ENCODE results near the gene DUSP16.

Gene DUSP16

DNA sequence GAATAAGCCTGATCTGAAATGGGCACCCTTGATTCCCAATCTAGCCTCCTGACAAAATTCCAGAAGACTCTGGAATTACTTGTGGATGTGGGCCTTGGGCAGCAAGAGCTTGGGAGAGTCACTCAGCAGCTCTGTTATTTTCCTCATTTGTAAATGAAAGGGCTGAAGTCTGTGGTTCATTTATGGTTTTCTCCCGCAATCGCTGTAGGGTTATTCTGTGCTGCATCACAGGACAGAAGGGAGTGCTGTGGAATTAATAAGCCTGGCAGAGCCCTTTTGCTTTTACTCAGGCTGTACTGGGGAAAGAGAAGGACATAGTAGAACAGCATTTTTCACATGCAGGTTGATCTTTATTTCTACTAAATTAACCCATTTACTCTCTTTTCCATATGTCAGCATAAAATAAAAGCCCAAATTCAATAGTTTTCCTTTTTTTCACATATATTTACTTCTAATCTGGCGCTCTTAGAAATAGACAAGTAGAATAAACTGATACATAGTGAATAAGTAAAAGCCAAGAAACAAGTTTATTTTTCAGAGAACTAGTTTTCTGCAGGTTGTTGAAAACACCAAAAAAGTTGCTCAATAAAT lies 49.2 kb downstream of the DUSP16 start:
- Histone ChIP-seq H3K4me3 (ENCODE audit: low read length) (no peak overlapping the region), H3K4me2 (ENCODE audit: low read depth, low read length) (no peak overlapping the region), H4K20me1 (ENCODE audit: insufficient read depth, low read length) (no peaks in the 10 kb centered on the region), H3K36me3 (replicated peaks; ENCODE audit: insufficient read depth, low read length) (no peaks in the 10 kb centered on the region), H3F3A (ENCODE audit: insufficient read depth, low read length) (no peaks in the 10 kb centered on the region), H3K4me1 (ENCODE audit: low read length) (no peaks in the 10 kb centered on the region), H3K27me3 (replicated peaks; ENCODE audit: insufficient read depth, low read length) (no peaks in the 10 kb centered on the region), H3K9me2 (replicated peaks; ENCODE audit: insufficient read depth, low read length) (no peaks in the 10 kb centered on the region), H3K27ac (ENCODE audit: low read length) (no peak overlapping the region), H3K9me3 (replicated peaks; ENCODE audit: insufficient read depth, low read length) (no peaks in the 10 kb centered on the region), H2AFZ (ENCODE audit: low read length) (no peak overlapping the region), H3K9ac (ENCODE audit: low read length) (no peak overlapping the region), H3K79me2 (ENCODE audit: low read length) (peaks cover 14% of the 10 kb centered on the region; the same call in 1 of the 2 replicates)
- no peak for DNase-seq
- no peak for TF ChIP-seq EZH2phosphoT487 (IDR thresholded peaks at IDR 0.05; ENCODE audit: low read length)
- TF ChIP-seq, protein P1, sequence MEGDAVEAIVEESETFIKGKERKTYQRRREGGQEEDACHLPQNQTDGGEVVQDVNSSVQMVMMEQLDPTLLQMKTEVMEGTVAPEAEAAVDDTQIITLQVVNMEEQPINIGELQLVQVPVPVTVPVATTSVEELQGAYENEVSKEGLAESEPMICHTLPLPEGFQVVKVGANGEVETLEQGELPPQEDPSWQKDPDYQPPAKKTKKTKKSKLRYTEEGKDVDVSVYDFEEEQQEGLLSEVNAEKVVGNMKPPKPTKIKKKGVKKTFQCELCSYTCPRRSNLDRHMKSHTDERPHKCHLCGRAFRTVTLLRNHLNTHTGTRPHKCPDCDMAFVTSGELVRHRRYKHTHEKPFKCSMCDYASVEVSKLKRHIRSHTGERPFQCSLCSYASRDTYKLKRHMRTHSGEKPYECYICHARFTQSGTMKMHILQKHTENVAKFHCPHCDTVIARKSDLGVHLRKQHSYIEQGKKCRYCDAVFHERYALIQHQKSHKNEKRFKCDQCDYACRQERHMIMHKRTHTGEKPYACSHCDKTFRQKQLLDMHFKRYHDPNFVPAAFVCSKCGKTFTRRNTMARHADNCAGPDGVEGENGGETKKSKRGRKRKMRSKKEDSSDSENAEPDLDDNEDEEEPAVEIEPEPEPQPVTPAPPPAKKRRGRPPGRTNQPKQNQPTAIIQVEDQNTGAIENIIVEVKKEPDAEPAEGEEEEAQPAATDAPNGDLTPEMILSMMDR (IDR thresholded peaks at IDR 0.05; ENCODE audit: low read length): no peak
- TF ChIP-seq EZH2 (optimal IDR thresholded peaks at IDR 0.05; ENCODE audit: low read depth, low read length): no peak

DNA sequence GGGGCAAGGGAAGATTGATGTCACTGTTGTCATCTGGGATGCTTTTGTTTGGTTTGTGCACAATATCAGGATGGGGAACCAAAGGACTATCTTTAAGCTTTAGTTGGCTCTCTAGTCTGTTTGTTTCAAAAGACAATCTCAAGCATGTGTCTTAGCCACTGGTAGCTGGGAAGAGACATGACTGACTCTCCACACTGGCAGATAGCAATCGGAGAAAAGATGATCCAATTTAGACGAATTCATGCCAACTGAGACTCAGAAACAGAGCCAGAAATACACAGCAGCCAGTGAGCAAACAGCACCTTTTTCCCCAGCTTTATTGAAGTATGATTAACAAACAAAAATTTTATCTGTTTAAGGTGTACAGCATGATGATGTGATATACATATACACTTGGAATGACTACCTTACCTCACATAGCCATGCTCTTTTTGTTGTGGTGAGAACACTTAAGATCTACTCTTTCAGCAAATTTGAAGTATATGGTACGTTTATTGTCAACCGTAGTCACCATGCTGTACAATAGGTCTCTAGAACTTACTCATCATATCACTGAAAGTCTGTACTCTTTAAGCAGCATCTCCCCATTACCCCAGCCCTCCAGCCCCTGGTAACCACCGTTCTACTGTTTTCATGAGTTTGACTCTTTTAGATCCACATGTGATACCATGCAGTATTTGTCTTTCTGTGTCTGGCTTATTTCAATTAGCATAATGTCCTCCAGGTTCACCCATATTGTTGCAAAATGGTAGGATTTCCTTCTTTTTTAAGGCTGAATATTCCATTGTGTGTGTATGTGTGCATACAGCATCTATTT lies 50.6 kb downstream of the DUSP16 start:
- Histone ChIP-seq H2AFZ (ENCODE audit: low read length) (no peak overlapping the region), H3K9me2 (replicated peaks; ENCODE audit: insufficient read depth, low read length) (no peaks in the 10 kb centered on the region), H3K4me3 (ENCODE audit: low read length) (no peak overlapping the region), H3K79me2 (ENCODE audit: low read length) (peaks cover 14% of the 10 kb centered on the region; the same call in 1 of the 2 replicates), H3K27ac (ENCODE audit: low read length) (no peak overlapping the region), H3K4me2 (ENCODE audit: low read depth, low read length) (no peak overlapping the region), H3K4me1 (ENCODE audit: low read length) (no peaks in the 10 kb centered on the region), H4K20me1 (ENCODE audit: insufficient read depth, low read length) (no peaks in the 10 kb centered on the region), H3K36me3 (replicated peaks; ENCODE audit: insufficient read depth, low read length) (no peaks in the 10 kb centered on the region), H3F3A (ENCODE audit: insufficient read depth, low read length) (no peaks in the 10 kb centered on the region), H3K9ac (ENCODE audit: low read length) (no peak overlapping the region), H3K27me3 (replicated peaks; ENCODE audit: insufficient read depth, low read length) (no peaks in the 10 kb centered on the region), H3K9me3 (replicated peaks; ENCODE audit: insufficient read depth, low read length) (no peaks in the 10 kb centered on the region)
- TF ChIP-seq EZH2 (optimal IDR thresholded peaks at IDR 0.05; ENCODE audit: low read depth, low read length): no peak
- TF ChIP-seq, protein P1 (IDR thresholded peaks at IDR 0.05; ENCODE audit: low read length): no peak
- TF ChIP-seq EZH2phosphoT487 (IDR thresholded peaks at IDR 0.05; ENCODE audit: low read length): no peak
- no peak for DNase-seq

DNA sequence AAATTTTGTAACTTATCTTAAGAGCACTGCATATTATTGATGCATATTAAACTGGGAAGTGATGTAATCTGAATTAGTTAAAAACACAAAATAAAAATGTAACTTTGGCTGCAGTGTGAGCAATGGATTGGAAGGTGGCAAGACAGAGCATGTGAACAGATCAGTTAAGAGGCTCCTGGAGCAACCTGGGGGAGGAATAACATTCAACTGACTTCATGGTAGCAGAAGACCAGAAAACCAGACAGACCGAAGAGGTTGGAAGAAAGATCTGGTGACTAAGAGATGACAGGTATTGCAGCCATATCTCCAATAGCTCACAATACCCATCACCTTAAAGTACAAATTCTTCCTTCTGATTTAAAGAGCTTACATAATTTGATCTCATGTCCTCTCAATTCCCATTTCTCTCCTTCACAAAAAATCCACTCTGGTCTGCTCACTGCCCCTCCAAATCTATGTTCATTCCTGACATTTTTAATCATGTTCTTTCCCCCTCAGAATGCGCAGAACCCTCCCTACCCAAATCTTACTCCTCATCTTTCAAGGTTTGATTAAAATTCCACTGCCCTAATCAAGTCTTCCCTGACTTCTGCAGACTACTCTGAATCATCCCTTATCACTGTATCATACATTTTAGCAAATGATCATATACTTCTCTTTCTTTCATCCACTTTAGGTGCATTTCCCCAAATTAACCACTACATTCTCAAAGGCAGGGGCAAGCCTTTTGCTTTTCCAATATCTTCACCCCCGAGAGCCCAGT lies 51.5 kb downstream of the DUSP16 start:
- H2AFZ ChIP-seq (ENCODE audit: low read length): no peak overlapping the region
- no peak overlapping the region for H3K4me3 ChIP-seq (ENCODE audit: low read length)
- no peaks in the 10 kb centered on the region for H3K9me2 ChIP-seq (replicated peaks; ENCODE audit: insufficient read depth, low read length)
- no peaks in the 10 kb centered on the region for H4K20me1 ChIP-seq (ENCODE audit: insufficient read depth, low read length)
- TF ChIP-seq, protein P1 (IDR thresholded peaks at IDR 0.05; ENCODE audit: low read length): no peak
- no peak for TF ChIP-seq EZH2 (optimal IDR thresholded peaks at IDR 0.05; ENCODE audit: low read depth, low read length)
- no peak for TF ChIP-seq EZH2phosphoT487 (IDR thresholded peaks at IDR 0.05; ENCODE audit: low read length)
- H3K4me2 ChIP-seq (ENCODE audit: low read depth, low read length): no peak overlapping the region
- H3K27ac ChIP-seq (ENCODE audit: low read length): no peak overlapping the region
- DNase-seq: no peak
- peaks cover 19% of the 10 kb centered on the region; the same call in 1 of the 2 replicates for H3K79me2 ChIP-seq (ENCODE audit: low read length)
- H3K9ac ChIP-seq (ENCODE audit: low read length): no peak overlapping the region
- no peaks in the 10 kb centered on the region for H3K4me1 ChIP-seq (ENCODE audit: low read length)
- H3K27me3 ChIP-seq (replicated peaks; ENCODE audit: insufficient read depth, low read length): no peaks in the 10 kb centered on the region
- H3K9me3 ChIP-seq (replicated peaks; ENCODE audit: insufficient read depth, low read length): no peaks in the 10 kb centered on the region
- H3F3A ChIP-seq (ENCODE audit: insufficient read depth, low read length): no peaks in the 10 kb centered on the region
- no peaks in the 10 kb centered on the region for H3K36me3 ChIP-seq (replicated peaks; ENCODE audit: insufficient read depth, low read length)

All from MM.1S (cell line).